Natural killer cell treated with Interleukin-12 subunit alpha and Interleukin-12 subunit beta and Interleukin-15 and Interleukin-18, amount 100 ng/mL, for 72 hours (primary cell): Measurements from ENCODE around the gene KIZ. TPM values are rescaled to one million over a fixed set of nuclear protein-coding genes. Genes with fewer than 3 reads are reported as not detected.
"Not testable (repeated sequence)": the region's sequence is repeated elsewhere in the genome, so short reads cannot be mapped to it uniquely, and the experiment has no call there.

Source experiments
- ATAC-seq, 2 donors: fragments of 150-1000 bp; cut with Tn5 transposase in 1 of 2; sonication (Bioruptor Pico), chemical (Tn5 transposase) in 1 of 2; 2 replicates each; pipeline ENCODE4 v1.10.0; 2021
- DNase-seq: peaks from one replicate; pipeline ENCODE4 v3.0.0; 2022; ENCODE audit warnings: low spot score
- H3K27ac Mint-ChIP-seq, 2 donors: 1 replicate in 1 of 2; 2 replicates in 1 of 2; pipeline ENCODE4 v1.8.0; 2022; ENCODE audit warnings: mixed read lengths in 2 of 2, mild to moderate bottlenecking in 1 of 2, moderate library complexity in 1 of 2
- H3K27me3 Mint-ChIP-seq, 2 donors: 1 replicate in 1 of 2; 2 replicates in 1 of 2; pipeline ENCODE4 v1.8.0; 2022; ENCODE audit warnings: mixed read lengths in 2 of 2
- H3K36me3 Mint-ChIP-seq: one replicate; pipeline ENCODE4 v1.8.0; 2022; ENCODE audit warnings: mixed read lengths
- H3K4me1 Mint-ChIP-seq, 2 donors: 1 replicate in 1 of 2; 2 replicates in 1 of 2; pipeline ENCODE4 v1.8.0; 2022; ENCODE audit warnings: low read depth in 2 of 2, mixed read lengths in 2 of 2, mild to moderate bottlenecking in 1 of 2
- H3K4me3 Mint-ChIP-seq: one replicate; pipeline ENCODE4 v1.8.0; 2022; ENCODE audit warnings: mixed read lengths
- H3K9me3 Mint-ChIP-seq: 2 replicates; pipeline ENCODE4 v1.8.0; 2022; ENCODE audit warnings: mixed read lengths
- total RNA-seq, 2 donors: library from RNA; stranded (reverse); gene quantifications; one replicate each; pipeline ENCODE4 v1.2.3, GENCODE V29; 2022

KIZ gene
- total RNA-seq, 2 donors from 2014 or later, result 10.5 to 20.6 TPM

DNA sequence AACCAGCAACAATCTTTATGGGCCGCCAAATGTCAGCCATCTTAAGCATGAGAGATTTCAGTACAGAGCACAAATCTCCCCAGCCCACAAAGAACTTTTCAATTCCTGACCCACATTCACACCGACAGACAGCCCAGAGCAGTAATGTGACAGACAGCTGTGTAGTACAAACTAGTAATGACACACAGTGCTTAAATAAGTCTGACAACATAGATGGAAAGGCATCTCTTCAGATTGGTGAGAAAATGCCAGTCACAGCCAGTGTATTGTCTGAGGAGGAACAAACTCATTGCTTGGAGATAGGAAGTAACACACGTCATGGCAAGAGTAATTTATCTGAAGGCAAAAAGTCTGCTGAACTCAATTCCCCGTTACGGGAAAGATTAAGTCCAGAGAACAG lies 36.0 kb downstream of the KIZ start:
- no peak for DNase-seq
- ATAC-seq, result no peak
- no peaks in the 10 kb centered on the region for H3K9me3 Mint-ChIP-seq
- H3K4me1 Mint-ChIP-seq, result peaks cover 12 to 19% of the 10 kb centered on the region in 2 donors
- H3K36me3 Mint-ChIP-seq, result peaks cover 41% of the 10 kb centered on the region
- H3K27ac Mint-ChIP-seq, result no peak overlapping the region
- no peaks in the 10 kb centered on the region for H3K27me3 Mint-ChIP-seq
- H3K4me3 Mint-ChIP-seq, result no peak overlapping the region

GRCh38 chr20:21162631-21163030 lies 36.7 kb downstream of the KIZ start:
- no peak overlapping the region for H3K4me3 Mint-ChIP-seq
- H3K36me3 Mint-ChIP-seq, result peaks cover 43% of the 10 kb centered on the region
- H3K9me3 Mint-ChIP-seq, result no peaks in the 10 kb centered on the region

GRCh38 chr20:21166801-21167200 lies 40.9 kb downstream of the KIZ start:
- ATAC-seq (peak; percentile 52 to 84), DNase-seq (no peak)
- Mint-ChIP-seq H3K4me1 (peaks cover 16 to 18% of the 10 kb centered on the region in 2 donors), H3K4me3 (peak overlapping the region; percentile 77), H3K36me3 (peaks cover 34% of the 10 kb centered on the region), H3K27ac (peak overlapping the region; percentile 88 to 92), H3K9me3 (no peaks in the 10 kb centered on the region), H3K27me3 (no peaks in the 10 kb centered on the region)

More at GRCh38 chr20:21162631-21163030, 36.7 kb downstream of the KIZ start:
- Mint-ChIP-seq H3K4me1 (peaks cover 16 to 20% of the 10 kb centered on the region in 2 donors), H3K27me3 (no peaks in the 10 kb centered on the region), H3K27ac (no peak overlapping the region)
- ATAC-seq (no peak), DNase-seq (no peak)

DNA sequence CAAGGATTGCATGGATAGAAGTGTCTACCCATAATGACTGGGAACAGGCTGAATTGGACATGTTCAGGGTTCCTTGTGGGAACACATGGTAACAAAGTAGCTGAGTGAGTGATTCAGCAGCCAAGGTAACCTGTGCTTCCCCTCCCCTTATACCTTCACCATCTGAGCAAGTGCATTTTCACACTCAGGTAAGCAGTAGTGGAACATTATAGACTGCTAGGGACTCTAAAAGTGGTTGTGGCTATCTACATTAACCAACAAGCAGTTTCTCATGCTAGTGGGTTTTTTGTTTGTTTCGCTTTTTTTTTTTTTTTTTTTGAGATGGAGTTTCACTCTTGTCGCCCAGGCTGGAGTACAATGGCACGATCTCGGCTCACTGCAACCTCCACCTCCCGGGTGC lies 41.4 kb downstream of the KIZ start:
- DNase-seq (no peak), ATAC-seq (peak in 1 of 2 donors; percentile 33)
- peaks cover 16 to 18% of the 10 kb centered on the region in 2 donors for H3K4me1 Mint-ChIP-seq
- H3K36me3 Mint-ChIP-seq, result peaks cover 30% of the 10 kb centered on the region
- peak overlapping the region; percentile 88 to 92 for H3K27ac Mint-ChIP-seq
- no peaks in the 10 kb centered on the region for H3K27me3 Mint-ChIP-seq
- H3K9me3 Mint-ChIP-seq, result no peaks in the 10 kb centered on the region
- peak overlapping the region; percentile 77 for H3K4me3 Mint-ChIP-seq

GRCh38 chr20:21168061-21168460 lies 42.2 kb downstream of the KIZ start:
- not testable (repeated sequence) for ATAC-seq, H3K27ac Mint-ChIP-seq, H3K27me3 Mint-ChIP-seq, H3K9me3 Mint-ChIP-seq, H3K4me3 Mint-ChIP-seq, DNase-seq
- H3K4me1 Mint-ChIP-seq, result peaks cover 18 to 19% of the 10 kb centered on the region in 2 donors
- peaks cover 22% of the 10 kb centered on the region for H3K36me3 Mint-ChIP-seq

- Mint-ChIP-seq H3K9me3 (peaks cover 3% of the 10 kb centered on the region), H3K27ac (no peak overlapping the region), H3K27me3 (no peaks in the 10 kb centered on the region), H3K4me1 (peaks cover 0 to 4% of the 10 kb centered on the region in 2 donors), H3K4me3 (no peak overlapping the region), H3K36me3 (peaks cover 11% of the 10 kb centered on the region)
- no peak for DNase-seq
- ATAC-seq, result no peak
These were observed 46.7 kb downstream of the KIZ start for GRCh38 chr20:21172626-21173025.

GRCh38 chr20:21173485-21173884 lies 47.6 kb downstream of the KIZ start:
- Mint-ChIP-seq H3K27ac (no peak overlapping the region), H3K4me3 (no peak overlapping the region), H3K27me3 (no peaks in the 10 kb centered on the region), H3K9me3 (peaks cover 3% of the 10 kb centered on the region), H3K4me1 (peaks cover 0 to 4% of the 10 kb centered on the region in 2 donors), H3K36me3 (peaks cover 14% of the 10 kb centered on the region)
- ATAC-seq (no peak), DNase-seq (no peak)

- H3K27me3 Mint-ChIP-seq, result no peaks in the 10 kb centered on the region
- peaks cover 14% of the 10 kb centered on the region for H3K36me3 Mint-ChIP-seq
- H3K27ac Mint-ChIP-seq, result no peak overlapping the region
- H3K4me1 Mint-ChIP-seq, result peaks cover 0 to 4% of the 10 kb centered on the region in 2 donors
- no peak overlapping the region for H3K4me3 Mint-ChIP-seq
- DNase-seq (no peak), ATAC-seq (no peak)
- H3K9me3 Mint-ChIP-seq, result peaks cover 3% of the 10 kb centered on the region
These were observed 48.8 kb downstream of the KIZ start for GRCh38 chr20:21174516-21175239.

DNA sequence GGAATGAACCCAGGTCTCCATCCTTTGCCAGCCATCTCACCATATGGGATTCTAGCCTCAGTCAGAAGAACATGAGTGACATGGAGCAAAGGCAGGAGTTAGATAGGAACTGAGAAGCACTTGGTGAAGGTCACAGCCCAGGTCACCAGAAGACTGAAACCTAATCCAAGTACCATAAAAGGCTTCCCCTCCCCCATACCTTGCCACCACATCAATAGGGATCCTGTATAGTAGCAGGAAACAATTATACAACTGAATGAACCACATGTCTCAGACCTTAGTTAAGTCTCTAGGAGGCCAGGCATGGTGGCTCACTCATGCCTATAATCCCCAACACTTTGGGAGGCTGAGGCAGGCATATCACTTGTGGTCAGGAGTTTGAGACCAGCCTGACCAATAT lies 49.6 kb downstream of the KIZ start:
- Mint-ChIP-seq H3K36me3 (peaks cover 14% of the 10 kb centered on the region), H3K27ac (no peak overlapping the region), H3K4me1 (peaks cover 0 to 4% of the 10 kb centered on the region in 2 donors), H3K9me3 (peaks cover 3% of the 10 kb centered on the region), H3K4me3 (no peak overlapping the region), H3K27me3 (no peaks in the 10 kb centered on the region)
- no peak for ATAC-seq
- DNase-seq, result no peak

GRCh38 chr20:21177767-21178166 lies 51.9 kb downstream of the KIZ start:
- H3K27ac Mint-ChIP-seq, result no peak overlapping the region
- no peaks in the 10 kb centered on the region for H3K27me3 Mint-ChIP-seq
- H3K9me3 Mint-ChIP-seq, result peaks cover 2% of the 10 kb centered on the region
- no peak for DNase-seq
- H3K4me1 Mint-ChIP-seq, result peaks cover 0 to 3% of the 10 kb centered on the region in 2 donors
- no peak for ATAC-seq
- no peak overlapping the region for H3K4me3 Mint-ChIP-seq
- peaks cover 10% of the 10 kb centered on the region for H3K36me3 Mint-ChIP-seq

DNA sequence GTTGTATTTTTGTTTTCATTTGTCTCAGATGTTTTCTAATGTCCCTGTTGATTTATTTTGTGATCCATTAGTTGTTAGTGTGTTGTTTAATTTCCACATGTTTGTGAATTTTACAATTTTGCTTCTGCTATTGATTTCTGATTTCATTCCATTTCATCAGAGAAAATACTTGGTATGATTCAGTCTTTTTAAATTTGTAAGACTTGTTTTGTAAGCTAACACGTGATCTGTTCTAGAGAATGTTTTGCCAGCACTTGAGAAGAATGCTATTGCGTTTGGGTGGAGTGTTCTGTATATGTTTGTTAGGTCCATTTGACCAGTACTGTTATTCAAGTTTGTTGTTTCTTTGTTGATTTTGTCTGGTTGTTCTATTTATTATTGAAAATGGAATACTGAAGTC lies 53.9 kb downstream of the KIZ start:
- Mint-ChIP-seq H3K27ac (no peak overlapping the region), H3K36me3 (peaks cover 10% of the 10 kb centered on the region), H3K4me3 (no peak overlapping the region), H3K27me3 (no peaks in the 10 kb centered on the region), H3K9me3 (no peaks in the 10 kb centered on the region), H3K4me1 (peaks cover 0 to 3% of the 10 kb centered on the region in 2 donors)
- ATAC-seq (no peak), DNase-seq (no peak)

DNA sequence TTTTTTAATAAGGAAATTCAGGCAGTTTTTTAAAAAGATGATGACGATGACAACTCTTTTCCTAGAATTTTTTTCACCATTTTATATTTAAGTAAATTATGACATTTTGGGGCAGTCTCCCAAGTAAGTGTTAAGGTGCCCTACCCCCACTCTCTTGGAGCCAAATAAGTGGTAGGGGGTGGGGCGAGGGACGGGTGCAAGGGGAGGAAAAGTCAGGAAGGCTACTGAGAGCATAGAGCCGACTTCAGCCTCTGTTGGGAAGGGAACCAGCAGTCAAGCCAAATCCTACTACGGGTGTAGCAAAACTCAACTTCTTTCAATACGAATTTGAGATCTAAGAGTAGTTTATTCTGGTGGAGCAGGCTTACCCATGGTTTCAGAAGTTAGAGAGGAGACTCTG lies 54.4 kb downstream of the KIZ start:
- no peak for DNase-seq
- Mint-ChIP-seq H3K27me3 (no peaks in the 10 kb centered on the region), H3K27ac (no peak overlapping the region), H3K4me3 (no peak overlapping the region), H3K4me1 (peaks cover 0 to 3% of the 10 kb centered on the region in 2 donors), H3K36me3 (peaks cover 10% of the 10 kb centered on the region), H3K9me3 (no peaks in the 10 kb centered on the region)
- no peak for ATAC-seq

DNA sequence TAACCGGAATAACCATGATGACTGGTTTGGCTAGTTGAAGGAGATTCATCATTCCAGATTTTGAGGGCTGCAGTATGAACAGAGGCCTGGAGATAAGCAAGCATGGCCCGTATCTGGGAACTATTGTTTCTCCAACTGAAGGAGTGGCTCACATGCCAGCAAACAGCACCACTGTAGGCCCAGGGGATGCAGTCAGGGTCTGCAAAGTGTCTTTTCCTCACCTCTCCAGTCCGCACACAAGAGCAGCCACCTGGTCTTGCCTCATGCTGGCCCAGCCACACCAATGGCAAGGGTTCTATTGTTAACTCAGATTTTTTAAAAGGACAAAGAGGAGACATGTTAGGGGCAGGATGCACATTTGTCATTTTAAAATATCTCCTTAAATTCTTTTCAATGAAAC lies 55.1 kb downstream of the KIZ start:
- H3K4me1 Mint-ChIP-seq, result peaks cover 0 to 3% of the 10 kb centered on the region in 2 donors
- H3K36me3 Mint-ChIP-seq, result peaks cover 10% of the 10 kb centered on the region
- H3K4me3 Mint-ChIP-seq, result no peak overlapping the region
- DNase-seq (no peak), ATAC-seq (no peak)
- no peak overlapping the region for H3K27ac Mint-ChIP-seq
- no peaks in the 10 kb centered on the region for H3K27me3 Mint-ChIP-seq
- no peaks in the 10 kb centered on the region for H3K9me3 Mint-ChIP-seq

- Mint-ChIP-seq H3K36me3 (no peaks in the 10 kb centered on the region), H3K9me3 (no peaks in the 10 kb centered on the region), H3K4me3 (no peak overlapping the region), H3K27me3 (no peaks in the 10 kb centered on the region), H3K4me1 (peaks cover 0 to 3% of the 10 kb centered on the region in 2 donors), H3K27ac (no peak overlapping the region)
- ATAC-seq, result no peak
- no peak for DNase-seq
These were observed 57.1 kb downstream of the KIZ start for GRCh38 chr20:21182832-21183563.
